Measurements from ENCODE around the gene PLIN4. TPM values are rescaled to one million over a fixed set of nuclear protein-coding genes. Genes with fewer than 3 reads are reported as not detected.

Gene PLIN4
- total and polyA plus RNA-seq, 9 of the 15 experiments (the other 6 are each of a cell fraction or from before 2014, with no cell fraction given), result 0.04 to 0.16 (median 0.07) TPM; not detected in 3

GRCh38 chr19:4557144-4557970 is 39.1 kb upstream of the PLIN4 start (continued):
- TF ChIP-seq THRA (IDR thresholded peaks at IDR 0.05) (no peak), ZNF143 (CRISPR knock-in tag; IDR thresholded peaks at IDR 0.05) (no peak), MLX (CRISPR knock-in tag; conservative IDR thresholded peaks at IDR 0.05) (no peak), USF2 (CRISPR knock-in tag; IDR thresholded peaks at IDR 0.05) (no peak), MAFF (IDR thresholded peaks at IDR 0.05; ENCODE audit: low read length) (no peak), NUFIP1 (IDR thresholded peaks at IDR 0.05; ENCODE audit: partially characterized antibody) (no peak), ELF1 (tag; IDR thresholded peaks at IDR 0.05) (peak; percentile 51), HMGXB4 (CRISPR knock-in tag; IDR thresholded peaks at IDR 0.05) (no peak), DIDO1 (tag; IDR thresholded peaks at IDR 0.05; ENCODE audit: low read depth) (no peak), TBP (optimal IDR thresholded peaks at IDR 0.05; ENCODE audit: low read depth, low read length) (no peak), ZNF347 (CRISPR knock-in tag; IDR thresholded peaks at IDR 0.05; ENCODE audit: low read depth) (no peak), ZNF24 (IDR thresholded peaks at IDR 0.05) (no peak), PHF20 (IDR thresholded peaks at IDR 0.05; ENCODE audit: partially characterized antibody) (peak; percentile 69), THRB (CRISPR knock-in tag; conservative IDR thresholded peaks at IDR 0.05) (no peak), ZNF445 (CRISPR knock-in tag; IDR thresholded peaks at IDR 0.05; ENCODE audit: low read depth) (no peak), RB1 (IDR thresholded peaks at IDR 0.05; ENCODE audit: low read depth) (no peak), ZBTB26 (CRISPR knock-in tag; IDR thresholded peaks at IDR 0.05) (no peak), ZBTB8A (IDR thresholded peaks at IDR 0.05; ENCODE audit: partially characterized antibody) (no peak), GABPA (tag; conservative IDR thresholded peaks at IDR 0.05; ENCODE audit: low read depth) (no peak), TAL1 (IDR thresholded peaks at IDR 0.05) (no peak), ARHGAP35 (IDR thresholded peaks at IDR 0.05; ENCODE audit: partially characterized antibody) (no peak)

All from K562 (cell line).